Measurements from ENCODE around the gene ZC3H6. TPM values are rescaled to one million over a fixed set of nuclear protein-coding genes. Genes with fewer than 3 reads are reported as not detected.

Gene ZC3H6
- total RNA-seq, 1 experiment from 2014 or later: 10.0 TPM

GRCh38 chr2:112295407-112296078 lies 20.1 kb downstream of the ZC3H6 start:
- H3K27me3 Mint-ChIP-seq (ENCODE audit: low read depth): no peaks in the 10 kb centered on the region
- H3K36me3 Mint-ChIP-seq: peaks cover 3% of the 10 kb centered on the region; the same call in 1 of the 2 replicates
- ATAC-seq: no peak
- H3K9me3 Mint-ChIP-seq: peaks cover 7% of the 10 kb centered on the region
- POLR2A ChIA-PET: no interaction called here
- no peak overlapping the region for H3K4me3 Mint-ChIP-seq
- no peak for DNase-seq (ENCODE audit: low spot score)
- H3K27ac Mint-ChIP-seq: no peak overlapping the region
- H3K4me1 Mint-ChIP-seq: no peaks in the 10 kb centered on the region
- CTCF ChIA-PET: no interaction called here
- TF ChIP-seq SP1 (CRISPR knock-in tag; conservative IDR thresholded peaks at IDR 0.05) (no peak), CREB1 (CRISPR knock-in tag; IDR thresholded peaks at IDR 0.05) (no peak), PREB (CRISPR knock-in tag; IDR thresholded peaks at IDR 0.05; ENCODE audit: borderline replicate concordance) (no peak), RELA (CRISPR knock-in tag; IDR thresholded peaks at IDR 0.05; ENCODE audit: borderline replicate concordance) (no peak), TP53 (CRISPR knock-in tag; IDR thresholded peaks at IDR 0.05) (no peak)
- TF ChIP-seq, protein P1, sequence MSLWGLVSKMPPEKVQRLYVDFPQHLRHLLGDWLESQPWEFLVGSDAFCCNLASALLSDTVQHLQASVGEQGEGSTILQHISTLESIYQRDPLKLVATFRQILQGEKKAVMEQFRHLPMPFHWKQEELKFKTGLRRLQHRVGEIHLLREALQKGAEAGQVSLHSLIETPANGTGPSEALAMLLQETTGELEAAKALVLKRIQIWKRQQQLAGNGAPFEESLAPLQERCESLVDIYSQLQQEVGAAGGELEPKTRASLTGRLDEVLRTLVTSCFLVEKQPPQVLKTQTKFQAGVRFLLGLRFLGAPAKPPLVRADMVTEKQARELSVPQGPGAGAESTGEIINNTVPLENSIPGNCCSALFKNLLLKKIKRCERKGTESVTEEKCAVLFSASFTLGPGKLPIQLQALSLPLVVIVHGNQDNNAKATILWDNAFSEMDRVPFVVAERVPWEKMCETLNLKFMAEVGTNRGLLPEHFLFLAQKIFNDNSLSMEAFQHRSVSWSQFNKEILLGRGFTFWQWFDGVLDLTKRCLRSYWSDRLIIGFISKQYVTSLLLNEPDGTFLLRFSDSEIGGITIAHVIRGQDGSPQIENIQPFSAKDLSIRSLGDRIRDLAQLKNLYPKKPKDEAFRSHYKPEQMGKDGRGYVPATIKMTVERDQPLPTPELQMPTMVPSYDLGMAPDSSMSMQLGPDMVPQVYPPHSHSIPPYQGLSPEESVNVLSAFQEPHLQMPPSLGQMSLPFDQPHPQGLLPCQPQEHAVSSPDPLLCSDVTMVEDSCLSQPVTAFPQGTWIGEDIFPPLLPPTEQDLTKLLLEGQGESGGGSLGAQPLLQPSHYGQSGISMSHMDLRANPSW (CRISPR knock-in tag; conservative IDR thresholded peaks at IDR 0.05; ENCODE audit: low read depth): no peak
- TF ChIP-seq, protein P2, sequence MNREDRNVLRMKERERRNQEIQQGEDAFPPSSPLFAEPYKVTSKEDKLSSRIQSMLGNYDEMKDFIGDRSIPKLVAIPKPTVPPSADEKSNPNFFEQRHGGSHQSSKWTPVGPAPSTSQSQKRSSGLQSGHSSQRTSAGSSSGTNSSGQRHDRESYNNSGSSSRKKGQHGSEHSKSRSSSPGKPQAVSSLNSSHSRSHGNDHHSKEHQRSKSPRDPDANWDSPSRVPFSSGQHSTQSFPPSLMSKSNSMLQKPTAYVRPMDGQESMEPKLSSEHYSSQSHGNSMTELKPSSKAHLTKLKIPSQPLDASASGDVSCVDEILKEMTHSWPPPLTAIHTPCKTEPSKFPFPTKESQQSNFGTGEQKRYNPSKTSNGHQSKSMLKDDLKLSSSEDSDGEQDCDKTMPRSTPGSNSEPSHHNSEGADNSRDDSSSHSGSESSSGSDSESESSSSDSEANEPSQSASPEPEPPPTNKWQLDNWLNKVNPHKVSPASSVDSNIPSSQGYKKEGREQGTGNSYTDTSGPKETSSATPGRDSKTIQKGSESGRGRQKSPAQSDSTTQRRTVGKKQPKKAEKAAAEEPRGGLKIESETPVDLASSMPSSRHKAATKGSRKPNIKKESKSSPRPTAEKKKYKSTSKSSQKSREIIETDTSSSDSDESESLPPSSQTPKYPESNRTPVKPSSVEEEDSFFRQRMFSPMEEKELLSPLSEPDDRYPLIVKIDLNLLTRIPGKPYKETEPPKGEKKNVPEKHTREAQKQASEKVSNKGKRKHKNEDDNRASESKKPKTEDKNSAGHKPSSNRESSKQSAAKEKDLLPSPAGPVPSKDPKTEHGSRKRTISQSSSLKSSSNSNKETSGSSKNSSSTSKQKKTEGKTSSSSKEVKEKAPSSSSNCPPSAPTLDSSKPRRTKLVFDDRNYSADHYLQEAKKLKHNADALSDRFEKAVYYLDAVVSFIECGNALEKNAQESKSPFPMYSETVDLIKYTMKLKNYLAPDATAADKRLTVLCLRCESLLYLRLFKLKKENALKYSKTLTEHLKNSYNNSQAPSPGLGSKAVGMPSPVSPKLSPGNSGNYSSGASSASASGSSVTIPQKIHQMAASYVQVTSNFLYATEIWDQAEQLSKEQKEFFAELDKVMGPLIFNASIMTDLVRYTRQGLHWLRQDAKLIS (CRISPR knock-in tag; IDR thresholded peaks at IDR 0.05; ENCODE audit: borderline replicate concordance): no peak
- TF ChIP-seq, protein P3, sequence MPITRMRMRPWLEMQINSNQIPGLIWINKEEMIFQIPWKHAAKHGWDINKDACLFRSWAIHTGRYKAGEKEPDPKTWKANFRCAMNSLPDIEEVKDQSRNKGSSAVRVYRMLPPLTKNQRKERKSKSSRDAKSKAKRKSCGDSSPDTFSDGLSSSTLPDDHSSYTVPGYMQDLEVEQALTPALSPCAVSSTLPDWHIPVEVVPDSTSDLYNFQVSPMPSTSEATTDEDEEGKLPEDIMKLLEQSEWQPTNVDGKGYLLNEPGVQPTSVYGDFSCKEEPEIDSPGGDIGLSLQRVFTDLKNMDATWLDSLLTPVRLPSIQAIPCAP (CRISPR knock-in tag; IDR thresholded peaks at IDR 0.05): no peak

- no peak overlapping the region for H3K27ac Mint-ChIP-seq
- peaks cover 7% of the 10 kb centered on the region for H3K9me3 Mint-ChIP-seq
- H3K36me3 Mint-ChIP-seq: peaks cover 3% of the 10 kb centered on the region; the same call in 1 of the 2 replicates
- no peaks in the 10 kb centered on the region for H3K27me3 Mint-ChIP-seq (ENCODE audit: low read depth)
- no peak overlapping the region for H3K4me3 Mint-ChIP-seq
- no peaks in the 10 kb centered on the region for H3K4me1 Mint-ChIP-seq
- ATAC-seq: no peak
- ChIA-PET POLR2A (no interaction called here), CTCF (no interaction called here)
- DNase-seq (ENCODE audit: low spot score): no peak
- TF ChIP-seq ZNF263 (CRISPR knock-in tag; IDR thresholded peaks at IDR 0.05; ENCODE audit: low read depth) (no peak), NFYB (CRISPR knock-in tag; conservative IDR thresholded peaks at IDR 0.05; ENCODE audit: low read depth) (no peak), SMAD4 (CRISPR knock-in tag; IDR thresholded peaks at IDR 0.05) (no peak), MYBL2 (CRISPR knock-in tag; IDR thresholded peaks at IDR 0.05) (no peak), USF1 (CRISPR knock-in tag; IDR thresholded peaks at IDR 0.05) (no peak), ZMAT4 (CRISPR knock-in tag; IDR thresholded peaks at IDR 0.05) (no peak), ZNF671 (CRISPR knock-in tag; IDR thresholded peaks at IDR 0.05) (no peak), EMX1 (CRISPR knock-in tag; IDR thresholded peaks at IDR 0.05) (no peak), CBFB (CRISPR knock-in tag; IDR thresholded peaks at IDR 0.05; ENCODE audit: low read depth) (no peak), TEAD1 (CRISPR knock-in tag; IDR thresholded peaks at IDR 0.05) (no peak), NR2C2 (CRISPR knock-in tag; IDR thresholded peaks at IDR 0.05) (no peak), ZNF317 (CRISPR knock-in tag; IDR thresholded peaks at IDR 0.05; ENCODE audit: borderline replicate concordance, low read depth) (no peak), FOXK1 (CRISPR knock-in tag; IDR thresholded peaks at IDR 0.05) (no peak), CREB1 (CRISPR knock-in tag; IDR thresholded peaks at IDR 0.05) (no peak)
- TF ChIP-seq, protein P4, sequence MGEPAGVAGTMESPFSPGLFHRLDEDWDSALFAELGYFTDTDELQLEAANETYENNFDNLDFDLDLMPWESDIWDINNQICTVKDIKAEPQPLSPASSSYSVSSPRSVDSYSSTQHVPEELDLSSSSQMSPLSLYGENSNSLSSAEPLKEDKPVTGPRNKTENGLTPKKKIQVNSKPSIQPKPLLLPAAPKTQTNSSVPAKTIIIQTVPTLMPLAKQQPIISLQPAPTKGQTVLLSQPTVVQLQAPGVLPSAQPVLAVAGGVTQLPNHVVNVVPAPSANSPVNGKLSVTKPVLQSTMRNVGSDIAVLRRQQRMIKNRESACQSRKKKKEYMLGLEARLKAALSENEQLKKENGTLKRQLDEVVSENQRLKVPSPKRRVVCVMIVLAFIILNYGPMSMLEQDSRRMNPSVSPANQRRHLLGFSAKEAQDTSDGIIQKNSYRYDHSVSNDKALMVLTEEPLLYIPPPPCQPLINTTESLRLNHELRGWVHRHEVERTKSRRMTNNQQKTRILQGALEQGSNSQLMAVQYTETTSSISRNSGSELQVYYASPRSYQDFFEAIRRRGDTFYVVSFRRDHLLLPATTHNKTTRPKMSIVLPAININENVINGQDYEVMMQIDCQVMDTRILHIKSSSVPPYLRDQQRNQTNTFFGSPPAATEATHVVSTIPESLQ (CRISPR knock-in tag; IDR thresholded peaks at IDR 0.05): no peak
- TF ChIP-seq, protein P5, sequence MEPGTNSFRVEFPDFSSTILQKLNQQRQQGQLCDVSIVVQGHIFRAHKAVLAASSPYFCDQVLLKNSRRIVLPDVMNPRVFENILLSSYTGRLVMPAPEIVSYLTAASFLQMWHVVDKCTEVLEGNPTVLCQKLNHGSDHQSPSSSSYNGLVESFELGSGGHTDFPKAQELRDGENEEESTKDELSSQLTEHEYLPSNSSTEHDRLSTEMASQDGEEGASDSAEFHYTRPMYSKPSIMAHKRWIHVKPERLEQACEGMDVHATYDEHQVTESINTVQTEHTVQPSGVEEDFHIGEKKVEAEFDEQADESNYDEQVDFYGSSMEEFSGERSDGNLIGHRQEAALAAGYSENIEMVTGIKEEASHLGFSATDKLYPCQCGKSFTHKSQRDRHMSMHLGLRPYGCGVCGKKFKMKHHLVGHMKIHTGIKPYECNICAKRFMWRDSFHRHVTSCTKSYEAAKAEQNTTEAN (CRISPR knock-in tag; IDR thresholded peaks at IDR 0.05): no peak
These were observed 21.0 kb downstream of the ZC3H6 start for GRCh38 chr2:112296407-112296806.

All from WTC11 (cell line).